GM10266 (cell line): ENCODE measurements around the gene ATXN1.

ENCODE experiments used
- DNase-seq: peaks from one replicate; pipeline ENCODE4 v3.0.0; 2012; ENCODE audit errors: extremely low spot score
- TF ChIP-seq, protein P1 (sequence below): IDR thresholded peaks from 2 replicates; pipeline ENCODE4 v1.5.1; 2012; ENCODE audit warnings: mild to moderate bottlenecking, low read depth; ENCODE audit not compliant: control insufficient read depth, insufficient read depth; ENCODE audit errors: missing control alignments

ATXN1 gene

DNA sequence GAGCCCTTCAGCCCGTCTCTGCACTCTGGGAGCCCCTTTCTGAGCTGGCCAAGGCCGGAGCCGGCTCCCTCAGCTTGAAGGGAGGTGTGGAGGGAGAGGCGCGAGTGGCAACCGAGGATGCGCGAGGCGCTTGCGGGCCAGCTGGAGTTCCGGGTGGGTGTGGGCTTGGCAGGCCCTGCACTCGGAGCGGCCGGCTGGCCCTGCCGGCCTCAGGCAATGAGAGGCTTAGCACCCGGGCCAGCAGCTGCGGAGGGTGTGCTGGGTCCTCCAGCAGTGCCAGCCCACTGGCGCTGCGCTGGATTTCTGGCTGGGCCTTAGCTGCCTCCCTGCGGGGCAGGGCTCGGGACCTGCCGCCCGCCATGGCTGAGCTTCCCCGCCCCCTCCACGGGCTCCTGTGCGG lies 473.1 kb downstream of the ATXN1 start:
- TF ChIP-seq, protein P1, sequence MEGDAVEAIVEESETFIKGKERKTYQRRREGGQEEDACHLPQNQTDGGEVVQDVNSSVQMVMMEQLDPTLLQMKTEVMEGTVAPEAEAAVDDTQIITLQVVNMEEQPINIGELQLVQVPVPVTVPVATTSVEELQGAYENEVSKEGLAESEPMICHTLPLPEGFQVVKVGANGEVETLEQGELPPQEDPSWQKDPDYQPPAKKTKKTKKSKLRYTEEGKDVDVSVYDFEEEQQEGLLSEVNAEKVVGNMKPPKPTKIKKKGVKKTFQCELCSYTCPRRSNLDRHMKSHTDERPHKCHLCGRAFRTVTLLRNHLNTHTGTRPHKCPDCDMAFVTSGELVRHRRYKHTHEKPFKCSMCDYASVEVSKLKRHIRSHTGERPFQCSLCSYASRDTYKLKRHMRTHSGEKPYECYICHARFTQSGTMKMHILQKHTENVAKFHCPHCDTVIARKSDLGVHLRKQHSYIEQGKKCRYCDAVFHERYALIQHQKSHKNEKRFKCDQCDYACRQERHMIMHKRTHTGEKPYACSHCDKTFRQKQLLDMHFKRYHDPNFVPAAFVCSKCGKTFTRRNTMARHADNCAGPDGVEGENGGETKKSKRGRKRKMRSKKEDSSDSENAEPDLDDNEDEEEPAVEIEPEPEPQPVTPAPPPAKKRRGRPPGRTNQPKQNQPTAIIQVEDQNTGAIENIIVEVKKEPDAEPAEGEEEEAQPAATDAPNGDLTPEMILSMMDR, result no peak
- no peak for DNase-seq

DNA sequence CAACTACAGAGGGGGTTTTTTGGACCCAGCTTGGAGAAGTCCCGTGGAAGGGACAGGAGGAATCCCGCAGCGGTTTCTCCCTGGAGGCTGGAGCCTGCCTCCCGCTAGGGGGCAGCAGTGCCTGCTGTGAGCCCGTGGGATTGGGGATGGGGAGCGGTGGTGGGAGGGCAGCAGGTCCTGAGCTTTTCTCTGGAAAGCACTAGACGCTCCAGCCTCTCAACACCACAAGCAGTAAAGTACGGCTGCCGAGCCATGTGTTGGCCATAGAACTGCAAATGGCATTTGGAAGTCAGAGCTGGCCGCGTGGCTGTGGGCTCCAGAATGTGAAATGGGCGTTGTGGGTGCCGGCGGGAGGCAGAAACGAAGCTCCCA lies 475.1 kb downstream of the ATXN1 start:
- peak; percentile 72 for DNase-seq
- TF ChIP-seq, protein P1, result peak; percentile 84

DNA sequence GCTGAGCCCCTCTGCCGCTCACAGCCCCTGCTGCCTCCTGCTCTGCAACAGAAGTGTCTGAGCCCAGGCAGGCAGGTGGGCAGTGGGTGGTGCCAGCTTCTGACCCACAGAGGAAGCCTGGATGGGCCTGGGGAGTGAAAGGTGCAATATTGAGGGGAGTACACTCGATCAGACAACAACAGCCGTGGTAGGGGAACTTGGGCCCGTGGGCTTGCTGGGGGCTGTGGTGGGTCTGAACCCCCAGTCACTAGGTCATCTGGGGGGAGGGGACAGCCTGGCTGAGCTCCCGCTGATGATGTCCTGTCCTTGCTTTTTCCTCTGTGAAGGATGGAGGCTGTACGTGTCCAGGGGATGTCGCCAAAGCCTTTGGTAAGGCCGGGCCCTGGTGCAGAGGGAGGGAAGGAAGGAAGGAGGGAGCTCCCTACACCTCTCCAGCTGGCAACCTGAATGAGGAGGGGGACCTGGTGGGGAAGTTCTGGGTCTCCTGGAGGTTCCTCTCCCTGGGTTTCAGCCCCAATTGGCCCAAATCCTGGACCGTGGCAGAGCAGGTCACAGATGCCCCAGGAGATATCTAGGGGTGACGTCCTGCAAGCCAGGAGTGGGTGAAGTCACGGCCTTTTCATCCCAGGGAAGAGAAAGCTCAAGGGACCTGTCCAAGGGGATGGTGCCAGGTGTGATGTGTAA lies 475.7 kb downstream of the ATXN1 start:
- DNase-seq, result no peak
- TF ChIP-seq, protein P1, result no peak

DNA sequence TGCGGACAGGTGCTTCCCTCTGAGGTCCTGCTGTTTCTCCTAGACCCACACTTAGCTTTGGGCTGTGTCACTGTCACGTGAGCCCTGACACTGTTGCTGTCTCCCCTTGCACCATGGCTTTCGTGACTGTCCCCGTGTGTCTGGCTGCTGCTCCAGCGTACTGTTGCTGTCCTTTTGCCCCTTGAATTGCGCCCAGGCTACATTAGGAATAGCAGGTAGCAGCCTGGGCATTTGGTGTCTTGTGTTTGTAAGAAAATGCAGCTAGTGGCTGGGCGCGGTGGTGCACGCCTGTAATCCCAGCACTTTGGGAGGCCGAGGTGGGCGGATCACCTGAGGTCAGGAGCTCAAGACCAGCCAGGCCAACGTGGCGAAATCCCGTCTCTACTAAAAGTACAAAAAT lies 476.8 kb downstream of the ATXN1 start:
- TF ChIP-seq, protein P1, result no peak
- DNase-seq, result no peak

DNA sequence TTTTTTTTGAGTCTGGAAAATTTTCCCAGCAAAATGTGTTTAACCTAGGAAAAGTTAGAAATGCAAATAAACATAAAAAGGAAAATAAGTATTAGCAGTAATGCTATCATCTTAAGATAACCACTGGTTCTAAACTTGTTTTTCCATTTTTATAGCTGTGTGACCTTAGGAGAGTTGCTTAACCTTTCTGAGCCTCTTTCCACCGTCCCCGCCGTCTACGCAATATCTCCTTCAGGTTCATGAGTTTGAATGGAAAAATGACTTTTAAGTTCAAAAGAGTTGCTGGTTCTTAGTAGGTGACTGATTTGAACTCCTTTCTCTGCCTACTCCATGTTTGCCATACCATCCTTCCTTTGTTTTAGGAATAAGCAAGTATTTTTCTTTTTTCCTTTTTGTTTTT lies 478.9 kb downstream of the ATXN1 start:
- TF ChIP-seq, protein P1, result no peak
- no peak for DNase-seq

DNA sequence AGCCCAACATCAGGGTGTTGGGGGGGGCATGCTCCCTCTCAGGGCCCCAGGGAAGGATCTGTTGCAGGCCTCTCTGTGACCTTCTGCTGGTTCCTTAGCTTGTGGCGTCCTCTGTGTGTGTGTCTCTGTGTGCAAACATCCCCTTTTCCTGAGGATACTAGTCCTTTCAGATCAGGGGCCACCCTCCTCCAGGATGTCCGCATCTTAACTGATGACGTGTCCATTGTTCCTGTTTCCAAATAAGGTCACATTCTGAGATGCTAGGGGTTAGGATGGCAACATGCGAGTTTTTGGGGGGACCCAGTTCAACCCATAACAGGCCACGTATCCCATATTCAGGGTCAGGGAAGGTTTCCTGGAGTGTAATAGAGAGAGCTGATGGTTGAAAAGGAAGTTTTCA lies 482.0 kb downstream of the ATXN1 start:
- DNase-seq, result no peak

DNA sequence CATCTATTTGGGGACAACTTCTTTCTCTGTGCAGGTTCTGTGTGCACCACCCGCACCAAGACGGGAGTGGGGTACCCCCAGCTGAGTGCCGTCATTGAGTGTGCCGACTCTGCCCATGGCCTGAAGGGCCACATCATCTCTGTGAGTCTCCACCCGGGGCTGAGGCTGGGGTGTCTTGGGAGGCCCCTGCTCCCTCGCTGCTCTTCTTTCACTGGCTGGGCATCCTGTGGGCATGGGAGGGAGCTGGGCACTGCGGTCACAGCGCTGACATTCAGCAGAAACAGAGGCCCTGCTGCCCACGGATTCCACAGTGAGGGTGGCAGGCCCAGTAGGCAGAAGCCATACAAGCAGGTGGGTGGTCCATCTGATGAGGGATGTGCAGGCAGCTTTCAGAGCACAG lies 482.5 kb downstream of the ATXN1 start:
- TF ChIP-seq, protein P1, result no peak
- no peak for DNase-seq

More for the DNA sequence above, 482.0 kb downstream of the ATXN1 start:
- TF ChIP-seq, protein P1, result no peak
